ENCODE results near the gene DPH1.

The DPH1 gene

GRCh38 chr17:2050300-2051060 lies 20.5 kb downstream of the DPH1 start:
- DNase-seq, result peak; percentile 25

GRCh38 chr17:2051061-2051932 lies 21.3 kb downstream of the DPH1 start:
- peak; percentile 16 for DNase-seq

- DNase-seq, result no peak
Observed at GRCh38 chr17:2051933-2052559, 22.1 kb downstream of the DPH1 start.

GRCh38 chr17:2053380-2054261 lies 23.7 kb downstream of the DPH1 start:
- DNase-seq, result peak; percentile 38

GRCh38 chr17:2054262-2054511 lies 24.2 kb downstream of the DPH1 start:
- DNase-seq, result no peak

- peak; percentile 19 for DNase-seq
Observed at GRCh38 chr17:2054512-2055291, 24.7 kb downstream of the DPH1 start, which contains the start of gene HIC1. HIC1 (plus strand) TSS chr17:2055103; CDS start chr17:2056691, 1,588 bp downstream.

- DNase-seq, result no peak
Observed at GRCh38 chr17:2055292-2056205, 25.6 kb downstream of the DPH1 start.

- no peak for DNase-seq
Observed at GRCh38 chr17:2056206-2057174, 26.5 kb downstream of the DPH1 start.

- DNase-seq, result no peak
Observed at GRCh38 chr17:2057175-2057759, 27.3 kb downstream of the DPH1 start.

GRCh38 chr17:2057760-2058585 lies 28.0 kb downstream of the DPH1 start:
- no peak for DNase-seq

- no peak for DNase-seq
Observed at GRCh38 chr17:2058586-2059546, 28.9 kb downstream of the DPH1 start.

- no peak for DNase-seq
Observed at GRCh38 chr17:2059547-2060384, 29.8 kb downstream of the DPH1 start.

- no peak for DNase-seq
Observed at GRCh38 chr17:2060385-2060658, 30.4 kb downstream of the DPH1 start.

- no peak for DNase-seq
Observed at GRCh38 chr17:2060681-2061440, 30.9 kb downstream of the DPH1 start.

GRCh38 chr17:2061441-2061958 lies 31.5 kb downstream of the DPH1 start:
- no peak for DNase-seq

Measured in NCI-H1105 (cell line).